Frontal cortex (tissue), 4 donors: ENCODE results near the gene EMP2. TPM values are rescaled to one million over a fixed set of nuclear protein-coding genes. Genes with fewer than 3 reads are reported as not detected.
"Not testable (repeated sequence)": the region's sequence is repeated elsewhere in the genome, so short reads cannot be mapped to it uniquely, and the experiment has no call there.

Experiments
- DNase-seq, 2 donors: peaks; one replicate each; pipeline ENCODE4 v3.0.0; 2012; ENCODE audit warnings: low spot score in 2 of 2
- FAIRE-seq: peaks from 2 replicates; lab custom pipeline; 2012; peaks lifted over from hg19 to GRCh38; lab: Jason Lieb, UNC
- total RNA-seq: library from RNA; depleted of rRNA; stranded (reverse); fragments of >200 nt; gene quantifications from one replicate; pipeline ENCODE4 v1.2.3, GENCODE V29; 2014
- donor health status: control.
- donor health status: control.
- donor health status: control.

Gene EMP2
- total RNA-seq, 1 donor from 2014 or later, result 2.4 TPM

GRCh38 chr16:10557750-10558149, 22.6 kb downstream of the EMP2 start:
- no peak for FAIRE-seq
- DNase-seq, result no peak

GRCh38 chr16:10556236-10556635, 24.2 kb downstream of the EMP2 start:
- FAIRE-seq (no peak), DNase-seq (no peak)

GRCh38 chr16:10554569-10554968, 25.8 kb downstream of the EMP2 start:
- FAIRE-seq (no peak), DNase-seq (no peak)

GRCh38 chr16:10552998-10553491, 27.4 kb downstream of the EMP2 start:
- FAIRE-seq, result no peak
- peak in 1 of 2 donors; percentile 29 for DNase-seq

GRCh38 chr16:10552281-10552680, 28.1 kb downstream of the EMP2 start:
- FAIRE-seq (no peak), DNase-seq (no peak)

GRCh38 chr16:10551881-10552280, 28.5 kb downstream of the EMP2 start:
- FAIRE-seq (no peak), DNase-seq (no peak)

GRCh38 chr16:10548404-10548803, 32.0 kb downstream of the EMP2 start:
- DNase-seq, result no peak
- no peak for FAIRE-seq

GRCh38 chr16:10547708-10548107, 32.7 kb downstream of the EMP2 start:
- FAIRE-seq, result no peak
- no peak for DNase-seq

GRCh38 chr16:10543231-10543977, 37.0 kb downstream of the EMP2 start:
- FAIRE-seq (no peak), DNase-seq (no peak)

- DNase-seq, result no peak
- FAIRE-seq, result no peak
Observed at GRCh38 chr16:10541366-10541765, 39.0 kb downstream of the EMP2 start.

GRCh38 chr16:10539793-10540192, 40.6 kb downstream of the EMP2 start:
- no peak for DNase-seq
- no peak for FAIRE-seq

GRCh38 chr16:10539236-10539635, 41.2 kb downstream of the EMP2 start:
- FAIRE-seq, result no peak
- DNase-seq, result no peak

GRCh38 chr16:10538583-10538982, 41.8 kb downstream of the EMP2 start:
- FAIRE-seq, result no peak
- DNase-seq, result no peak

- no peak for DNase-seq
- no peak for FAIRE-seq
Observed at GRCh38 chr16:10537946-10538345, 42.5 kb downstream of the EMP2 start.

GRCh38 chr16:10536814-10537389, 43.5 kb downstream of the EMP2 start:
- DNase-seq (no peak), FAIRE-seq (no peak)

- not testable (repeated sequence) for FAIRE-seq, DNase-seq
Observed at GRCh38 chr16:10536328-10536727, 44.1 kb downstream of the EMP2 start.

- FAIRE-seq (no peak), DNase-seq (no peak)
Observed at GRCh38 chr16:10535461-10535860, 44.9 kb downstream of the EMP2 start.

- no peak for DNase-seq
- no peak for FAIRE-seq
Observed at GRCh38 chr16:10534748-10535147, 45.6 kb downstream of the EMP2 start.

- not testable (repeated sequence) for DNase-seq, FAIRE-seq
Observed at GRCh38 chr16:10533612-10534011, 46.8 kb downstream of the EMP2 start.

- FAIRE-seq, result no peak
Observed at GRCh38 chr16:10531582-10531981, 48.8 kb downstream of the EMP2 start.

GRCh38 chr16:10530685-10531084, 49.7 kb downstream of the EMP2 start:
- DNase-seq (no peak), FAIRE-seq (no peak)

More at GRCh38 chr16:10531582-10531981, 48.8 kb downstream of the EMP2 start:
- no peak for DNase-seq
